HG03439 (cell line): Measurements from ENCODE around the gene CARF.
"Not testable (repeated sequence)": the region's sequence is repeated elsewhere in the genome, so short reads cannot be mapped to it uniquely, and the experiment has no call there.

Experiments
- ATAC-seq: cut with Tn5 transposase; IDR thresholded peaks from one replicate; pipeline ENCODE4 v1.9.1; 2021; ENCODE audit warnings: mild to moderate bottlenecking, moderate library complexity; ENCODE audit not compliant: unreplicated experiment

Gene CARF, protein sequence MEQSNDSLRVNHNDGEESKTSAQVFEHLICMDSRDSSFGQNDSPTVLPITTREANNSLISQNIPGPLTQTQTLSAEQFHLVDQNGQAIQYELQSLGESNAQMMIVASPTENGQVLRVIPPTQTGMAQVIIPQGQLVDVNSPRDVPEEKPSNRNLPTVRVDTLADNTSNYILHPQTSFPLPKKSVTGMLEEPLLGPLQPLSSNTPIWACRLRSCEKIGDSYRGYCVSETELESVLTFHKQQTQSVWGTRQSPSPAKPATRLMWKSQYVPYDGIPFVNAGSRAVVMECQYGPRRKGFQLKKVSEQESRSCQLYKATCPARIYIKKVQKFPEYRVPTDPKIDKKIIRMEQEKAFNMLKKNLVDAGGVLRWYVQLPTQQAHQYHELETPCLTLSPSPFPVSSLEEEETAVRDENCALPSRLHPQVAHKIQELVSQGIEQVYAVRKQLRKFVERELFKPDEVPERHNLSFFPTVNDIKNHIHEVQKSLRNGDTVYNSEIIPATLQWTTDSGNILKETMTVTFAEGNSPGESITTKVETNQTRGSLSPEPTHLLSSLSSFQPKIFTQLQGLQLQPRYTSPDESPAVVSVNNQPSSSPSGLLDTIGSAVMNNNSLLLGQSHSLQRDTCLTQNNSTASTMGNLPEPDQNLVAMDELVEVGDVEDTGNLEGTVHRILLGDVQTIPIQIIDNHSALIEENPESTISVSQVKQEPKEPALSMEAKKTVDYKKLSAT

DNA sequence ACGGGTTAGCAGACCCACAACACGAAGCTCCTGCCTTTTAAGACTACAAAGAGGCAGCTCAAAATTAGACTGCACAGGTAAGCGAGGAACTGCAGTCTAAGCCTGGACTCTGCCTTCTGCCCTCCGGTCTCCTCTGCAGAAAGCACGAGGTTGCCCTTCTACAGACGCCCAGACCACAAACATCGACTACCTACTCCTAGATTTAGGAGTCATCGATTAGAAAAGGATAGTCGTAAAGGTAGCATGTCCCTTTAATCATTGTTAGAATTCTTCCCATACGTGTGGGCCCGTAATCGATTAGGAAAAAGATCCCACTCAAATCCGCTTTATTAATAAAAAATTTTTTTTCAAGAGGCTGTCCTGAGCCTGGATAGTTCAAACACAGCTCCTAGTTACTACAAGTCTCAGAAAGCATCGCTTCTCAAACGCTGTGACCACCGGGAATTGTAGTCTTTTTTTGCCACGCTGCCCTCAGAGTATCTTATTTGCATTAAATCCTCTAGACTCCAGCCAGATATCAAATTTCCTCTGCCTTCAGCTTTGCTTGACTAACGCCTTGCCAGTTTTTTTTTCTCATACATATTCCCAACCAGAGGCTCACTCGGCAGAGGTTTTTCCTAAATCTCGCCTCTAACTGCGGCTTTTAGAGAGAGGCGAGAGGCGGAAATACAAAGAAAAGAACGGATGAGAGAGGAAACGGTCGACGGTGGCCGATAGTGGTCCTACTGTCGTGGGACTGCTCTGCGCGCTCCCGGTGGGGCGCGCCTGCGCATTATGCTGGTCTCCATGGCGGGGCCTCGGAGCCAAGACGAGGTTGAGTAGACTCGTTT lies at the start of gene CARF, which contains the start of gene WDR12:
Gene CARF (plus strand): TSS at position 764 of the 830 bp plus-strand sequence. CDS start 29,628 bp downstream, outside the sequence.
Gene WDR12 (minus strand): TSS at position 162 of the 830 bp plus-strand sequence. CDS start 197 bp downstream, outside the sequence.
- peak; percentile 85 for ATAC-seq

DNA sequence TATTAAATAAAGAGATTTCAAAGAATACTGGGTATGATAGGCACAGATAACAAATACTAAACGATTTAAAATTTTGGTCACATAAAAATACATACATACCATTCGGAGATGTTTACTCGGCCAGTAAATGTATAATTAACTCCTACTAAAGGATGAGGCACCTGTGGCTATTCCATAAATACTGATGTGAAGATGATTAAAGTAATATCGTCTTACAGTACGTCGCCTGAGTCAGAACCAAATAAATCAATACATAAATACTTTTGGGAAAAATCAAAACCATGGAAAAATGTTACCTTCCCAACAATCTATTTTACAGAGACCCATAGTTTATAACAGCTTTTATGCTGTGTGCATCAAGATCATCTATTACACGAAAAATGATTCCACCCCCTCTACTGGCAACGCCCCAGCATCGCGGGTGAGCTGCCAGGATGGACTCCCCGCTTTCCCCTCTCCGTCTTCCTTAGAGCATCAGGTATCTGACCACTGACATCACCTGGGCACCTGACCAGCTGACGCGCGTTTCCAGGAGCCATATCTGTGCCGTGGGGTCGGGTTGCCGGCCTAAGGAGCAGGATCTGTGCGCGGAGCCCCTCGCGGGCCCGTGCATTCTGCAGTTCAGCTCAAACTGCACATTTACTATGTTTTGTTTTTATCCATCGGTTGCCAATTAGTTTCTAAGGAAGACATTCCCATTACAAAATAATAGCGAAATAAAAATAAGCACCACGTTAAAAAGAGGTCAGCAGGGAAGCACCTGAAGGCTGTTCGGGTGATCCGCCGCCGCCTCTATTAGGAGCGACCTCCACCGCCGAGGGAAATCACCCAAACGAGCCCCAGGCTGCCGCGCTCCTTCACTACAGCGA lies 41.4 kb upstream of the CARF start:
- ATAC-seq: peak; percentile 78

DNA sequence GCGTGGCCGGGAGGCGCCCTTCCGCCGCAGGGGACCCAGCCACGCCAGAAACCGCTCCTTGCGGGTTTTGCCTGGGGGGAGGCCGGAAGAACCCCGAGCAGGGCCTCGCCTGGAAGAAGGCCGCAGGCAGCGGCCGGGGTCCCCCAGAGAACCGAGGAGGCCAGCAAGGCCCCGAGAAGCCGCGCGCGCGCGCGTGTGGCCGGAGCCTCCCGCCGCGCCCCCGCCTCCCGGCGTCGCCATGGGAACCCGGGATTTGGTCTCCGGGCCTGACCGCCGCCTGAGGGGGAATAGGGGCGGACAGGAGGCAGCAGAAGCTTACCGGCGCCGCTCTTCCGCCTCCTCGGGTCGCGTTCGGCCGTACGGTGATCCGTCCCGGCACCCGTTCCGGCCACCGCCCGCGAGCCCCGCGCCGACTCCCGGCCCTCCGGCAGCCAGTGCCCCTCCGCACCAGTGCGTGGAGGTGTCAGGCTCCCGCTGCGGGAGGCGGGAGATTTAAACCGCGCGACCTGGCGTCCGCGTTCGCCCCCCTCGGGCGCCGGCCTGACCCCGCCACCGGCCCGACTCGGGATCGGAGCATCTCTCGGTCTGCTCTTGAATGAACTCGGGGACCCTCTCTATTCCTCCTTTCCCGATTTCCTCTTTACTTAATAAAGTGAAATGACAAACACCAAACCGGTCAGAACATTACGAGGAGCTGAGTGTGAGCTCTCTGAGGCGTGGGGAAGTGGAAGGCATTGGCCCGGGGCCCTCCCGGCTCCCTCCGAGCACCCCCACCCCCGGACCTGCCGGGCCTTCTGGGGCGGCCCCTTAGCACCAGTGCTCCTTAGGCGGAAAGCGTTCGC lies 40.6 kb upstream of the CARF start, which contains the start of gene ICA1L:
Gene ICA1L (minus strand): TSS at position 467 of the 842 bp plus-strand sequence. CDS start 42,757 bp downstream, outside the sequence.
- ATAC-seq: peak; percentile 54

DNA sequence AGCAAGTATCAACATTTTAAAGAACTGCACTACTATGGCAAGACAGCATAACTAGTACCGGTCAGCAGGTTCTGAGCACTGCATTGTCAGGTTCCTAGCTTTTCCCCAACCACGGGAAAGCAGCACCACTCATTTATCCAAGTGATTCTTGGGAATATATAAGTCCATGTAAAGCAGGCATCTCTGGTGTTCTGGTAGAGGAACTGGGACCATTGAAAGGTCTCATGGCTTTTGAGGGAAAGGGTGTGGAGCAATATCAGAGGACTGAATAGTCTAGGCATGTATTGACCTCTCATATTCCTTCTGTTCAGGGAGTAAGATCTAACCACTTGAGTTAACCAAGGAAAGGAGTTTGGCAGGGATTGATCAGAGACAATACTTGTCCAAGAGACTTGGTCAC lies 34.4 kb upstream of the CARF start:
- no peak for ATAC-seq

DNA sequence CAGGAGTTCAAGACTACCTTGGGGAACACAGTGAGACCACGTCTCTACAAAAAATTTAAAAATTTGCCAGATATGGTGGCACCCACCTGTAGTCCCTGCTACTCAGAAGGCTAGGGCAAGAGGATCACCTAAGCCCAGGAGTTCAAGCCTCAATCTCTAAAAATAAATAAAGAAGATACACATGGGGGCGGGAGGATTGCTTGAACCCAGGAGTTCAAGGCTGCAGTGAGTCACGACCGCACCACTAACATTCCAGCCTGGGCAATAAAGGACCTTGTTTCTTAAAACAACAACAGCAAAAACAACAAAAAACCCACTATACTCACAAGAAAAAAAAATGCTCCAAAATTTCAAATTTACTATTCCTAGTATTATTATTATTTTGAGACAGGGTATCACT lies 30.5 kb upstream of the CARF start:
- no peak for ATAC-seq

DNA sequence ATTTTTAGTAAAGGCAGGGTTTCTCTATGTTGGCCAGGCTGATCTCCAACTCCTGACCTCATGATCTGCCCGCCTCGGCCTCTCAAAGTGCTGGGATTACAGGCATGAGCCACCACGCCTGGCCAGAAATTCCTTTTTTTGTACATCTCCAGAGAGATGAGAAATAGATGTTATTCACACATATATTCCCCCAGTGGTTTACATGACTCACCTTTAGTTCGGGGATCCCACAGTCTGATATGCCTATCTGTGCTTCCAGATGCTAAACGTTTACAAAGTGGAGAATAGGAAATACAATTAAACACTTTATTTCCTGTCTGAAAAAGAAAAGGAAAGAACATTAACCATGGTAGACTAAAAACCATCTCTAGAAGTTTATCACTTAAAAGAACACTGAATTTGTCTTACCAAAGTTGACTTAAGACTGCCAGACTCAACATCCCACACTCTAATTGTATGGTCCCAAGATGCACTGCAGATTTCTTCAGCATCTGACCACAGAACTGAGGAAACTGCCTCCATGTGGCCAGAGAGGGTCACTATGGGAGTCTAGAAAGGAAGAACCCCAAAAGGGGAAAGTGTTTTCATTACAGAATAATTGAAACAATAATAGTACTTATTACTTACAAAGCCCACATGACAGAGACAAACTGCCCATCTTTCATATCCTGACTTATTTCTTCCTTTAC lies 27.9 kb upstream of the CARF start:
- ATAC-seq: no peak

DNA sequence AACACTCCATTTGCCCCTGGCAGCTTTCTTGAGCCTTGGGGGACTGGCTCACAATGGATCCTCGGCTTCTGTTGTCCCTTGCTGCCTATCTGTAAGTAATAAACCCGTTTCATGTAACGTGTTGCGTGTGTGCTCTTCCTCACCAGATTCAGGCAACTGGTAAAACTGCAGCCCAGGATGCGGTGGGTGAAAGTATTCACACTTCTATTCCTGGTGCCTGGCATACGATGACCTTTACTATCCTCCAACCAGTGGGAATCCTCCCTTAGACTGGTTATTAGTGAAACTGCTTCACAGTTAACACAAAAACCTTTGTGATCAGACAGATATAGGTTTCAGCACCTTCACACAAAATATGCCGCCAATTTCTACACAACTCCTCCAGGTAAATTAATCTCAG lies 26.9 kb upstream of the CARF start:
- no peak for ATAC-seq

DNA sequence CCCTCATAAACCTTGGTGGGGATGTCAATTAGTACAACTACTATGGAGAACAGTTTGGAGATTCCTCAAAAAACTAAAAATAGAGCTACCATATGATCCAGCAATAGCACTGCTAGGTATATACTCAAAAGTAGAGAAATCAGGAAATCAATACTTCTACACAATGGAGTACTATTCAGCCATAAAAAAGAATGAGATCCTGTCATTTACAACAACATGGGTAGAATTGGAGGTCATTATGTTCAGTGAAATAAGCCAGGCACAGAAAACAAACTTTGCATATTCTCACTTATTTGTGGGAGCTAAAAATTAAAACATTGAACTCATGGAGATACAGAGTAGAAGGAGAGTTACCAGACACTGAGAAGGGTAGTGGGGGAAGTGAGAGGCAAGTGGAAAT lies 6.6 kb upstream of the CARF start:
- not testable (repeated sequence) for ATAC-seq

DNA sequence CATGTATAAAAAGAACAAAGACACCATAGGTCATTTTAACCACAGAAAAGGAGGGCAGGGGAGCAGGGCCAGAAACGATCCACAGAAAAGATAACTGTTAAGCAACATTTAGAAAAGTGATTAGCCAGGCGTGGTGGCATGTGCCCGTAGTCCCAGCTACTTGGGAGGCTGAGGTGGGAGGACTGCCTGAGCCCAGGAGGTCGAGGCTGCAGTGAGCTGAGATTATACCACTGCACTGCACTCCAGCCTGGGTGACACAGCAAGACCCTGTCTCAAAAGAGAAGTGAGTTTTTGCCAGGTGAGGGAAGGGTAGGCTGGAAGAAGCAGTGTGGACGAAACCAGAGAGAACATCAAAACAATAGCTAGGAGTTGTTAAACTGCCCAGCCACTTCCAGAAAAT lies 3.9 kb upstream of the CARF start:
- no peak for ATAC-seq

DNA sequence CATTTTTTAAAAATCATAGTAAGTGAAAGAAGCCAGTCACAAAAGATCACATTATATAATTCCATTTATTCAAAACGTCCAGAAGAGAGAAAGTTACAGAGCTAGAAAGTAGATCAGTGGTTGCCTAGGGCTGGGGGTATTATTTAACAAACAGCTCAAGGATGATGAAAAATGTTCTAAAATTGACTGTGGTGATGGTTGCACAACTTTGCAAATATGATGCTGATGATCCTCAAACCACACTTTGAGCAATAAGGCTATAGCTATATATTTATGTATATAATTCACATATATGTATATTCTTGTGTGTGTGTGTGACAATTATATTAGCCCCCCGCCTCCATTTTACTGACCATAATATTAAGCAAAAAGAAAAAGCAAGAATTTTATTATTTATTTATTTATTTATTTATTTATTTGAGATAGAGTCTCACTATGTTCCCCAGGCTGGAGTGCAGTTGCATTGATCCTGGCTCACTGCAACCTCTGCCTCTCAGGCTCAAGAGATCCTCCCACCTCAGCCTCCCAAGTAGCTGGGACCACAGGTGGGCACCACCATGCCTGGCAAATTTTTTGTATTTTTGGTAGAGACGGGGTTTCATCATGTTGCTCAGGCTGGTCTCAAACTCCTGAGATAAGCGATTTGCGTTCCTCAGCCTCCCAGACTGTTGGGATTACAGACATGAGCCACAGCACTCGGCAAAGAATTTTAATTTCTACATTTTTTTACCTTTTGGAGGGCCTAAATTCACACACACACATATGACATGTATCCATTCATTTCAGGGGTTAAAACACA lies 2.5 kb upstream of the CARF start:
- no peak for ATAC-seq

DNA sequence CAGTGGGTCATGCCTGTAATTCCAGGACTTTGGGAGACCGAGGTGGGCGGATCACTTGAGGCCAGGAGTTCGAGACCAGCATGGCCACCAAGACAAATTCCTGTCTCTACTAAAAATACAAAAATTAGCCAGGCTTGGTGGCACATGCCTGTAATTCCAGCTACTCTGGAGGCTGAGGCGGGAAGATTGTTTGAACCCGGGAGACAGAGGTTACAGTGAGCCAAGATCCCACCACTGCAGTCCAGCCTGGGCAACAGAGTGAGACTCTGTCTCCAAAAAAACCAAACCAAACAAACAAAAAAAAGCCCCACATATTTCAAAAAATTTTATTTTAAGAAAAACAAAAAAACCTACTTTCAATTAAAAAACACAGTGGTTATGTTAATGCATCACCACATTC lies 1.8 kb upstream of the CARF start:
- not testable (repeated sequence) for ATAC-seq

DNA sequence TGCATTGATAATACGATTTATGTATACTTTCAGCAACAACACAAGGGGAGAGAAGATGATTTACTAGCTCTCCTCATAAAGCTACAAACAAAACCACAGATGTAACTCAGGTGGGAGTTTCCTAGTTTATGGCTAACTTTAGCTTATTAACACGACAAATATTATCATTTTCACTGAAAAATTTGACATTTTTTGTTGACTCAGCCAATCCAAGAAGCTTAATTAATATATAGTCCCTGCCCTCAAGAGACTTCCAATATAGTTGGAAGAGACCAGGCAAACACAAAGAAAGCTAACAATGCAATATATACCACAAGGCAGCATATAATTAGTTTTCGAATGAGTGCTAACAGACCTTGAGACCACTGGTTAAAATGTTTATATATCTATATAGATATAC lies 1.4 kb upstream of the CARF start:
- ATAC-seq: no peak

DNA sequence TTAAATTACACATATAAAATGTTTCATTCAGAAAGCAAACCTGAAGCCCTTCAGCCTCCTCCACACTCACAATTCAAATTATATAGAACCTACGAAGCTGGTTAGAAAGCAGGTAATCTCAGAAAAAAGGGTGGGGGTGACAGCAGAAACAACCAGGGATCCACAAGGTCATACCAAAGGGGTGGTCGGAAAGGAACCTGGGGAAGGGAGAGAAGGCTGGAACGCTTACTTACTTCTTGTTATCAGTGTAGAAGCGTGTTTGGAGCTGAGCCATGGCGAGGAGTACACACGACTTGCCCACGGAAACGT lies 918 bp upstream of the CARF start:
- ATAC-seq: no peak

DNA sequence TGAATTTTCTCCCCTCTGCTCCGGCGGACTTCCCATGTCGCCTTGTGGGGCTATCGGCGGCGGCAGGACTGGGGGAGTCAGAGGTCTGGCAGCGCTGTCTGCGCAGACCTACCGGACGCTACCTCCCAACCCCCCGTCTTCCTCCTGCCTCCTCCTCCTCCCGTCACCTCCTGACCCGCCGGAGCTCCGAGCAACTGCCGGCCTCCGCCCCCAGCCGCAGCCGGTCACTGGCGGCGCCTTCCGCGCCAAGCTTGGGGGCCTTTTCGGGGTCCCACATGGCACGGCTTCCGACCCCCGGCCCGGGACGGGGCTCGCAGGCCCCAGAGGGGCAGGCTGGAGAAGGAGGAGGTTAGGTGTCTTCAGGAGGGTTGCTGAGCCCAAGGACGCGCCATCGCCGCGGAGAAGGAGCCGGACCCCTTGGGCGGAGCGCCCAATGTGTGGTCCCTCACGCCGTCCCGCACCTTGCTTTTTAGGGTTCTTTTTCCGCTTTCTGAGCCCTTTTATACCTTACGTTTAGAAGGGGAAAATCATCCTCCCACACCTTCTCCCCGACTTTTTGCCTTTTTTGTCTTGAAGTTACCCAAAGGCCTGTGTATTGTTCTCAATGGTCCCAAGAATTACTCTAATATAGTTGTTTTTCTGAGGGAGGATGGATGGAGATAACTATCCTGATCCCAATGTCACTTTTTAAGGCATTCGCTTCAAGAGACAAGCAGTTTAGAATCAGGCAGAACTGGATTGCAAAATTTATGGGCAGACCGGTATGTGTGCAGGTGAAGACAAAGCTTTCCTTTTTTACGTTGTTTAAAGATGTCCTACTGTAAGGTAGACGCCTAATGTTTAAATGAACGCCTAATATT lies 497 bp downstream of the CARF start:
- ATAC-seq: peak; percentile 52

DNA sequence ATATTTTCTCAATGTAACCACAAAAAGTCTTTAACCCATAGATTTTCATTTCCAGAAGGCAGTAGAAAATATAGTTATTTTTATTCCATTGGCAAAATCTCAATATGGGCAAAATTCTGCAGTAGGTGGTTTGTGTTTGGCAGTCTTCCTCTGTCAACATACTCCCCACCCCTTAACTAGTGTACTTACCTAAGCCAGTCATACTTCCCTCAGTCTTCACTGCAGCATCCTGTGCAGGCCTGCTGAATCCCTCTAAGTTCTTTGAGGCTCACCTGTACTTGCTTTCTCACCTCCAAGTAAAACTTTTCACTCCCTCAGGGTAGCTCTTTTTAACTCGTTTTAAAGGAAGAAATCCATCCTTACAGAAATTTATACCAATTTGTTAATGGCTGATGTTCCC lies 6.8 kb downstream of the CARF start:
- ATAC-seq: no peak

DNA sequence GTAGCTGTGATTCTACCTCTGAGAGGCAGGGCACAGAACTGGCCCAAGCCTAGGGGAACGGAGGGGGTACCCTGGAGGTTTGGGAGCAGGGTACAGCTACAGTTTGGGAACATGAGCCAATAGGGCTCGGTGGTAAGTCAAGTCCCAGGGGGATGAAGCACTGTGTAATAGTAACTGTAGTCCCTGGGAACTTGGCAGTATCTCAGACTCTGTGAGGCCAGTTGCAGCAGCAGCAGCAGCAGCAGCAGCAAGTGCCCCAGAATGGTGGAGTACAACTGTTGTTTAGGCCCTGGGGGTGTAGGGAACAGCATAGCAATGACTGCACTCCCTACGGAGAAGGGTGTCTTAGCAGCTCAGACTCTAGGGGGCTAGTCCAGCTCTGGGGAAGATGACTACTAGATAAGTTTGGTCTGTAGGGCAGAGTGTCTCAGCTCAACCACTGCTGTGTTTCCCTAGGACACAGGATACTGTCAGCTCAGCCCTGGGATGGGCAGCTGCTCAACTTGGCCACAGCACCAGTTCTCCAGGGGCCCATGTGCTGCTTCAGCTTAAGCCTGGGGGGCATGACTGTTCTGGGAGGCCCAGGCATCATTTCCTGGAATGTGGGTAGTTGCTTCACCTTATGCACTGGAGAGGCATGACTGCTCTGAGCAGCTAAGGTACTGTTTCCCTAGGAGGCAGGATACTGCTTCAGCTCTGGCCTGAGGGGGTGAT lies 20.5 kb downstream of the CARF start:
- no peak for ATAC-seq

DNA sequence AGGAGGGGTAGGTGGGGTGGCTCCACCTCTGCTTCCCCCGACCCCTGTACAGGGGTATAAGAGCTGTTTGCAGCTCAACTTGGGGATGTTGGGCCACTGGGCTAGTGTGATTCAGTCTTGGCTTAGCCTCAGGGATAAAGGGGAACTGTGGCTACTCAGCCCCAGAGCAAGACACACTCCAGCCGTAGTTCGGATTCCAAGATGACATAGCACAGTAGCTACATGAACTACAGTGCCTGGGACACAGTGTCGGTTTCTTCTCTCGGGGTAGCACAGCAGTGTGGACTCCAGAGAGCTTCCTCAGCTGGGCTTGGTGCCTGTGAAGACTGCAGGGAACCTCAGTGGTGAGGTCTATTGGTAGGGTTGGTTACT lies 21.1 kb downstream of the CARF start:
- ATAC-seq: no peak
